ENCODE measurements around the gene LHX3.

- TF ChIP-seq, protein P1, sequence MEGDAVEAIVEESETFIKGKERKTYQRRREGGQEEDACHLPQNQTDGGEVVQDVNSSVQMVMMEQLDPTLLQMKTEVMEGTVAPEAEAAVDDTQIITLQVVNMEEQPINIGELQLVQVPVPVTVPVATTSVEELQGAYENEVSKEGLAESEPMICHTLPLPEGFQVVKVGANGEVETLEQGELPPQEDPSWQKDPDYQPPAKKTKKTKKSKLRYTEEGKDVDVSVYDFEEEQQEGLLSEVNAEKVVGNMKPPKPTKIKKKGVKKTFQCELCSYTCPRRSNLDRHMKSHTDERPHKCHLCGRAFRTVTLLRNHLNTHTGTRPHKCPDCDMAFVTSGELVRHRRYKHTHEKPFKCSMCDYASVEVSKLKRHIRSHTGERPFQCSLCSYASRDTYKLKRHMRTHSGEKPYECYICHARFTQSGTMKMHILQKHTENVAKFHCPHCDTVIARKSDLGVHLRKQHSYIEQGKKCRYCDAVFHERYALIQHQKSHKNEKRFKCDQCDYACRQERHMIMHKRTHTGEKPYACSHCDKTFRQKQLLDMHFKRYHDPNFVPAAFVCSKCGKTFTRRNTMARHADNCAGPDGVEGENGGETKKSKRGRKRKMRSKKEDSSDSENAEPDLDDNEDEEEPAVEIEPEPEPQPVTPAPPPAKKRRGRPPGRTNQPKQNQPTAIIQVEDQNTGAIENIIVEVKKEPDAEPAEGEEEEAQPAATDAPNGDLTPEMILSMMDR (IDR thresholded peaks at IDR 0.05 in 2 of 3, conservative IDR thresholded peaks at IDR 0.05 in 1 of 3; ENCODE audit: control insufficient read depth in 2 of 3, extremely low read depth in 1 of 3, insufficient read depth in 1 of 3, low read depth in 3 of 3, low read length in 3 of 3) = no peak
- no peak for TF ChIP-seq TCF3 (IDR thresholded peaks at IDR 0.05; ENCODE audit: borderline replicate concordance, insufficient read depth, low read depth, low read length)
- no peak for TF ChIP-seq ZBTB4 (CRISPR knock-in tag; IDR thresholded peaks at IDR 0.05)
- TF ChIP-seq, protein P2, sequence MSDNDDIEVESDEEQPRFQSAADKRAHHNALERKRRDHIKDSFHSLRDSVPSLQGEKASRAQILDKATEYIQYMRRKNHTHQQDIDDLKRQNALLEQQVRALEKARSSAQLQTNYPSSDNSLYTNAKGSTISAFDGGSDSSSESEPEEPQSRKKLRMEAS (IDR thresholded peaks at IDR 0.05; ENCODE audit: low read depth, low read length) = no peak
- no peak for TF ChIP-seq POLR2AphosphoS5 (IDR thresholded peaks at IDR 0.05; ENCODE audit: low read length)
- TF ChIP-seq RCOR1 (conservative IDR thresholded peaks at IDR 0.05; ENCODE audit: low read depth, low read length) = no peak
- no peak for TF ChIP-seq ZBTB33 (IDR thresholded peaks at IDR 0.05)
These were observed 36.0 kb upstream of the LHX3 start for GRCh38 chr9:136240941-136241340.

Data from GM12878 (cell line).